PFSK-1 (cell line): ENCODE measurements around the gene KIRREL3.

Experiments
- FOXP2 ChIP-seq: optimal IDR thresholded peaks from 2 replicates; pipeline ENCODE3; 2011; ENCODE audit warnings: borderline replicate concordance, control low read depth, inconsistent platforms; ENCODE audit not compliant: insufficient read depth; ENCODE audit errors: extremely low read length, extremely low read depth
- POLR2AphosphoS5 ChIP-seq: IDR thresholded peaks from 2 replicates; pipeline ENCODE4 v1.6.1; 2012; ENCODE audit warnings: low read depth, mild to moderate bottlenecking, control low read depth, low read length, moderate library complexity
- SIN3A ChIP-seq: IDR thresholded peaks from 2 replicates; pipeline ENCODE4 v1.6.1; 2012; ENCODE audit warnings: mild to moderate bottlenecking, low read length, moderate library complexity, borderline replicate concordance; ENCODE audit not compliant: insufficient read depth
- TAF1 ChIP-seq: IDR thresholded peaks from 2 replicates; pipeline ENCODE4 v1.6.1; 2012; ENCODE audit warnings: low read length, control low read depth, borderline replicate concordance; ENCODE audit not compliant: insufficient read depth
- TF ChIP-seq, protein P1 (sequence below), 2 experiments: IDR thresholded peaks; 2 replicates each; pipeline versions ENCODE4 v1.6.1 to v1.8.0; 2011 to 2012; ENCODE audit warnings: low read depth in 2 of 2, low read length in 2 of 2, control low read depth in 1 of 2, inconsistent platforms in 1 of 2, mild to moderate bottlenecking in 1 of 2, moderate library complexity in 1 of 2; ENCODE audit not compliant: insufficient read depth in 1 of 2

DNA sequence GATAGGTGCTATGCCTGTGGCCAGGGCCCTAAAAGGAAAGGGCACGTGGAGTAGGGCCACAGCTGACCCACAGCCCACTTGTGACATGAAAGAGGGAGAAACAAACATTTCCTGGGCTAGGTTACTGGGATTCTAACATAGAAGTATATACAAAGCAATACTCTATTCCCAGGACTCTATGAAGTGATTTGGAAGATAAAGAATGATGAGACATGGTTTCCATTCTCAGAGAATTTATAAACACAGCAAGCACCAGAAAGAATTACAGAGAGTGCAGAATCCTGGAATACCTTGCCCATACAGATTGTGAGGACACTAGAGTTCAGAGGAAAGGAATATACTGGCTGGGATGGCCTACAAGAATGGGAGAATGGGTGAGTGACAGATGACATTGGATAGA lies 86.4 kb downstream of the KIRREL3 start:
- TF ChIP-seq TAF1 = no peak
- no peak for TF ChIP-seq POLR2AphosphoS5
- no peak for TF ChIP-seq SIN3A
- TF ChIP-seq, protein P1, sequence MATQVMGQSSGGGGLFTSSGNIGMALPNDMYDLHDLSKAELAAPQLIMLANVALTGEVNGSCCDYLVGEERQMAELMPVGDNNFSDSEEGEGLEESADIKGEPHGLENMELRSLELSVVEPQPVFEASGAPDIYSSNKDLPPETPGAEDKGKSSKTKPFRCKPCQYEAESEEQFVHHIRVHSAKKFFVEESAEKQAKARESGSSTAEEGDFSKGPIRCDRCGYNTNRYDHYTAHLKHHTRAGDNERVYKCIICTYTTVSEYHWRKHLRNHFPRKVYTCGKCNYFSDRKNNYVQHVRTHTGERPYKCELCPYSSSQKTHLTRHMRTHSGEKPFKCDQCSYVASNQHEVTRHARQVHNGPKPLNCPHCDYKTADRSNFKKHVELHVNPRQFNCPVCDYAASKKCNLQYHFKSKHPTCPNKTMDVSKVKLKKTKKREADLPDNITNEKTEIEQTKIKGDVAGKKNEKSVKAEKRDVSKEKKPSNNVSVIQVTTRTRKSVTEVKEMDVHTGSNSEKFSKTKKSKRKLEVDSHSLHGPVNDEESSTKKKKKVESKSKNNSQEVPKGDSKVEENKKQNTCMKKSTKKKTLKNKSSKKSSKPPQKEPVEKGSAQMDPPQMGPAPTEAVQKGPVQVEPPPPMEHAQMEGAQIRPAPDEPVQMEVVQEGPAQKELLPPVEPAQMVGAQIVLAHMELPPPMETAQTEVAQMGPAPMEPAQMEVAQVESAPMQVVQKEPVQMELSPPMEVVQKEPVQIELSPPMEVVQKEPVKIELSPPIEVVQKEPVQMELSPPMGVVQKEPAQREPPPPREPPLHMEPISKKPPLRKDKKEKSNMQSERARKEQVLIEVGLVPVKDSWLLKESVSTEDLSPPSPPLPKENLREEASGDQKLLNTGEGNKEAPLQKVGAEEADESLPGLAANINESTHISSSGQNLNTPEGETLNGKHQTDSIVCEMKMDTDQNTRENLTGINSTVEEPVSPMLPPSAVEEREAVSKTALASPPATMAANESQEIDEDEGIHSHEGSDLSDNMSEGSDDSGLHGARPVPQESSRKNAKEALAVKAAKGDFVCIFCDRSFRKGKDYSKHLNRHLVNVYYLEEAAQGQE (IDR thresholded peaks at IDR 0.05; ENCODE audit: insufficient read depth in 1 of 2, low read depth in 2 of 2, low read length in 2 of 2) = no peak
- no peak for TF ChIP-seq FOXP2
